Heart left ventricle (tissue), 16 donors: ENCODE data around the gene PDZK1. TPM values are rescaled to one million over a fixed set of nuclear protein-coding genes. Genes with fewer than 3 reads are reported as not detected.
"Not testable (repeated sequence)": the region's sequence is repeated elsewhere in the genome, so short reads cannot be mapped to it uniquely, and the experiment has no call there.

ENCODE experiments used
- ATAC-seq, 4 donors: fragments of 200-7000 bp; cut with Tn5 transposase; one replicate each; pipeline ENCODE4 v1.9.1; 2020 to 2022; ENCODE audit warnings: moderate library complexity in 4 of 4, mild to moderate bottlenecking in 3 of 4, moderate number of reproducible peaks in 1 of 4
- DNase-seq, 5 donors: peaks; one replicate each; pipeline ENCODE4 v3.0.0-alpha.2; 2020
- H3K27ac ChIP-seq, 12 donors: fragments of 200-600 bp; sonication (generic) in 4 of 12; one replicate each; pipeline versions ENCODE4 v1.5.0 to v1.8.0; 2016 to 2022; ENCODE audit warnings: mild to moderate bottlenecking in 2 of 12
- H3K27me3 ChIP-seq, 9 donors: fragments of 200-600 bp; sonication (generic) in 2 of 9; one replicate each; pipeline versions ENCODE4 v1.5.1 to v1.8.0; 2016 to 2022; ENCODE audit warnings: mild to moderate bottlenecking in 3 of 9
- H3K36me3 ChIP-seq, 9 donors: fragments of 200-600 bp; sonication (generic) in 2 of 9; one replicate each; pipeline versions ENCODE4 v1.5.0 to v1.8.0; 2018 to 2022; ENCODE audit warnings: mild to moderate bottlenecking in 2 of 9
- H3K4me1 ChIP-seq, 12 donors: fragments of 200-600 bp; sonication (generic) in 4 of 12; one replicate each; pipeline versions ENCODE4 v1.5.0 to v1.8.0; 2016 to 2022; ENCODE audit warnings: mild to moderate bottlenecking in 3 of 12
- H3K4me3 ChIP-seq, 12 donors: fragments of 200-600 bp; sonication (generic) in 4 of 12; one replicate each; pipeline versions ENCODE4 v1.5.0 to v1.8.0; 2017 to 2022; ENCODE audit warnings: mild to moderate bottlenecking in 9 of 12, moderate library complexity in 4 of 12
- H3K9me3 ChIP-seq, 12 donors: fragments of 200-600 bp; sonication (generic) in 4 of 12; one replicate each; pipeline versions ENCODE4 v1.5.0 to v1.8.0; 2016 to 2022; ENCODE audit warnings: mild to moderate bottlenecking in 1 of 12
- WGBS, 4 donors: extraction: QIAGEN DNeasy Blood & Tissue Kit in 2 of 4; methylation state at CpG; one replicate each; pipeline versions ENCODE4 v1.1.5 to v1.1.7; 2013 to 2018; 5-methylcytosine and 5-hydroxymethylcytosine counted together
- intact Hi-C, 10 donors: fragments of 100-400 bp; cut with DNase I; formaldehyde crosslinking; loops; one replicate each; pipeline versions ENCODE4 v1.11.1 to v1.14.2; 2022
- polyA plus RNA-seq, 2 donors: library from polyadenylated mRNA; stranded (reverse); fragments of 200-250 nt; gene quantifications; one replicate each; pipeline ENCODE4 v1.2.3, GENCODE V29; 2013
- total RNA-seq, 9 donors: library from RNA; depleted of rRNA in 2 of 9; stranded (reverse); fragments of >200 nt in 2 of 9; fragmentation: NEBNext Ultra II Directional in 3 of 9; extraction: Animal tissue kit (Norgen Biotek cat#: 25700) in 3 of 9; gene quantifications; one replicate each; pipeline versions ENCODE4 v1.1.0 to v1.2.4, GENCODE V29; 2016 to 2023
- donor health status: ischemic (EF 13 %, LVEDD 7.1; RV severe dilation, severe dysfunction).
- donor health status: healthy with polysubstance abuse.
- donor health status: DM: no; HTN: yes; CAD: no.
- donor health status: DM: no; HTN: no; CAD: no.
- donor health status: ischemic (EF 25% LVEDD 6.9; RV normal size, moderate dysfunction).
- donor health status: ischemic (EF 25% LVEDD 5.7; RV mildly dilated, moderate dysfunction).
- donor health status: healthy.
- donor health status: DM: yes; HTN: yes; CAD: no.
- donor health status: ischemic (EF 35%, LVEDD 5.7; RV mildly dilated, moderate dysfunction).
- donor health status: nonischemic (EF 11% LVEDD 7.7; RV severe dilation, severe dysfunction).
- donor health status: DM: yes; HTN: yes; CAD: no.
- donor health status: PGD.
- donor health status: ischemic (EF 29% LVEDD 5.4; RV normal size, mild dysfunction).
- donor health status: nonischemic (EF 23%, LVEDD 6.1; RV moderate dilation, normal function).

The PDZK1 gene
- total and polyA plus RNA-seq, 11 donors = 0.07 to 0.57 (median 0.20) TPM; not detected in 6

DNA sequence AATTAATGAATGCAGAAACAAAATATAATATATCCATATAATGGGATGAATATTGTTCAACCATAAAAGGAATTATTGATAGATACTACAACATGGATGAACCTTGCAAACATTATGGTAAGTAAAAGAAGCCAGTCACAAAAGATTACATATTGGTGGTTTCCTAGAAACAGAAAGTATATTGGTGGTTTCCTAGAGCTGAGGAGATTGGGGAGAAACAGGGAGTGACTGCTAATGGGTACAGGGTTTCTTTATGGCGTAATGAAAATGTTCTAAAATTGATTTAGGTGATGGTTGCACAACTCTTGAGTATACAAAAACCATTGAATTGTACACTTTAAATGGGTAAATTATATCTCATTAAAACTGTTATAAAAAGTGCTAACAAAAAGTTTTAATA is 85.0 kb downstream of the PDZK1 start:
- H3K27me3 ChIP-seq, ATAC-seq, H3K4me1 ChIP-seq, H3K4me3 ChIP-seq, H3K9me3 ChIP-seq, DNase-seq, intact Hi-C loops, H3K27ac ChIP-seq: not testable (repeated sequence)
- WGBS, 4 donors = no CpG with 5 or more reads among the region's 1 CpG
- H3K36me3 ChIP-seq = peaks cover 0 to 24% (median 0%) of the 10 kb centered on the region in 9 donors

Other genes with a start within 250 kb of the PDZK1 start
- gene GPR89A, start 99.4 kb downstream of the PDZK1 start, total RNA-seq = 10 to 100 TPM in 6 of 9 donors, 1 to 10 TPM in 3; 7.4 to 16.1 (median 10.8) TPM
- gene GPR89A, start 99.4 kb downstream of the PDZK1 start, polyA plus RNA-seq = 10 to 100 TPM in 1 of 2 donors, 1 to 10 TPM in 1; 6.2 to 17.1 TPM
- gene CD160, start 12.1 kb upstream of the PDZK1 start, total RNA-seq = under 1 TPM in 2 of 9 donors, not detected in 7; 0.64 to 0.79 TPM
- gene CD160, start 12.1 kb upstream of the PDZK1 start, polyA plus RNA-seq = not detected
- 10 to 100 TPM; 41.4 to 76.5 (median 52.0) TPM for gene RNF115, start 116.7 kb upstream of the PDZK1 start, total RNA-seq
- gene RNF115, start 116.7 kb upstream of the PDZK1 start, polyA plus RNA-seq = 10 to 100 TPM; 20.5 to 29.4 TPM
- 10 to 100 TPM; 12.5 to 22.4 (median 15.1) TPM for gene POLR3C, start 116.8 kb upstream of the PDZK1 start, total RNA-seq
- 10 to 100 TPM in 1 of 2 donors, 1 to 10 TPM in 1; 5.9 to 14.8 TPM for gene POLR3C, start 116.8 kb upstream of the PDZK1 start, polyA plus RNA-seq
- 10 to 100 TPM in 1 of 9 donors, 1 to 10 TPM in 8; 1.7 to 10.9 (median 4.3) TPM for gene NUDT17, start 138.3 kb upstream of the PDZK1 start, total RNA-seq
- 1 to 10 TPM in 1 of 2 donors, under 1 TPM in 1; 0.71 to 3.4 TPM for gene NUDT17, start 138.3 kb upstream of the PDZK1 start, polyA plus RNA-seq
- 10 to 100 TPM; 14.2 to 25.8 (median 15.6) TPM for gene PIAS3, start 151.7 kb upstream of the PDZK1 start, total RNA-seq
- gene PIAS3, start 151.7 kb upstream of the PDZK1 start, polyA plus RNA-seq = 10 to 100 TPM; 14.2 to 31.0 TPM
- 1 to 10 TPM in 2 of 9 donors, under 1 TPM in 7; 0.29 to 1.4 (median 0.51) TPM for gene ANKRD35, start 178.5 kb upstream of the PDZK1 start, total RNA-seq
- gene ANKRD35, start 178.5 kb upstream of the PDZK1 start, polyA plus RNA-seq = 1 to 10 TPM in 1 of 2 donors, under 1 TPM in 1; 0.50 to 1.5 TPM
- 1 to 10 TPM in 7 of 9 donors, under 1 TPM in 2; 0.81 to 5.4 (median 1.3) TPM for gene ITGA10, start 202.7 kb upstream of the PDZK1 start, total RNA-seq
- 1 to 10 TPM; 2.4 to 2.6 TPM for gene ITGA10, start 202.7 kb upstream of the PDZK1 start, polyA plus RNA-seq
- gene PEX11B, start 211.3 kb upstream of the PDZK1 start, total RNA-seq = 10 to 100 TPM; 17.7 to 27.5 (median 24.5) TPM
- gene PEX11B, start 211.3 kb upstream of the PDZK1 start, polyA plus RNA-seq = 10 to 100 TPM; 19.6 to 29.8 TPM
- 100 to 1,000 TPM in 1 of 9 donors, 10 to 100 TPM in 8; 58.7 to 100 (median 75.7) TPM for gene RBM8A, start 220.1 kb upstream of the PDZK1 start, total RNA-seq
- gene RBM8A, start 220.1 kb upstream of the PDZK1 start, polyA plus RNA-seq = 100 to 1,000 TPM in 1 of 2 donors, 10 to 100 TPM in 1; 57.9 to 186 TPM